SK-N-SH (cell line): ENCODE measurements around the gene INSC. TPM values are rescaled to one million over a fixed set of nuclear protein-coding genes. Genes with fewer than 3 reads are reported as not detected.

ENCODE experiments used
- CTCF ChIA-PET: fragments of 300-600, 350-600 bp; formaldehyde crosslinking; extraction: SDS; loops from one replicate; lab custom pipeline; 2021; lab: Yijun Ruan, JAX
- POLR2A ChIA-PET: fragments of 350-600 bp; sonication (Branson Sonifier 250); formaldehyde crosslinking; extraction: SDS; loops from one replicate; lab custom pipeline; 2020; ENCODE audit warnings: antibody characterized with exemption, inconsistent platforms; lab: Yijun Ruan, JAX
- DNase-seq: peaks from one replicate; pipeline ENCODE4 v3.0.0; 2012
- H2AFZ ChIP-seq: fragments of 200-600 bp; sonication (generic); 2 replicates; pipeline ENCODE4 v1.8.1; 2016; ENCODE audit warnings: antibody characterized with exemption, mild to moderate bottlenecking, low read depth
- H3F3A ChIP-seq: fragments of 200-600 bp; sonication (generic); replicated peaks from 2 replicates; pipeline ENCODE3; 2016; ENCODE audit warnings: antibody characterized with exemption, mild to moderate bottlenecking; ENCODE audit not compliant: insufficient read depth
- H3K27ac ChIP-seq, 2 experiments: fragments of 200-500 bp in 1 of 2; fragments of 200-600 bp in 1 of 2; sonication (Bioruptor generic) in 1 of 2; sonication (generic), shearing (Covaris generic) in 1 of 2; 2 replicates each; pipeline versions ENCODE4 v1.5.1 to v1.6.1; 2014 to 2016; ENCODE audit warnings: low read depth in 2 of 2, inconsistent platforms in 1 of 2, low read length in 1 of 2, mild to moderate bottlenecking in 1 of 2, mixed read lengths in 1 of 2
- H3K27me3 ChIP-seq: fragments of 200-600 bp; sonication (generic), shearing (Covaris generic); 2 replicates; pipeline ENCODE4 v1.6.1; 2016; ENCODE audit warnings: mixed run types; ENCODE audit not compliant: insufficient read depth
- H3K36me3 ChIP-seq, 2 experiments: fragments of 200-500 bp in 1 of 2; fragments of 200-600 bp in 1 of 2; sonication (Bioruptor generic) in 1 of 2; sonication (generic) in 1 of 2; replicated peaks in 1 of 2; 2 replicates each; pipeline versions ENCODE3 to v1.5.1; 2014 to 2016; ENCODE audit warnings: low read length in 1 of 2, mild to moderate bottlenecking in 1 of 2; ENCODE audit not compliant: insufficient read depth in 2 of 2, control insufficient read depth in 1 of 2
- H3K4me1 ChIP-seq, 2 experiments: fragments of 200-500 bp in 1 of 2; fragments of 200-600 bp in 1 of 2; sonication (Bioruptor generic) in 1 of 2; sonication (generic), shearing (Covaris generic) in 1 of 2; 2 replicates each; pipeline versions ENCODE4 v1.5.1 to v1.6.1; 2014 to 2016; ENCODE audit warnings: low read depth in 1 of 2, low read length in 1 of 2, mixed run types in 1 of 2; ENCODE audit not compliant: insufficient read depth in 2 of 2, control insufficient read depth in 1 of 2
- H3K4me2 ChIP-seq: fragments of 200-600 bp; sonication (generic), shearing (Covaris generic); 2 replicates; pipeline ENCODE4 v1.6.1; 2017; ENCODE audit warnings: mixed run types
- H3K4me3 ChIP-seq, 2 experiments: fragments of 200-500 bp in 1 of 2; fragments of 200-600 bp in 1 of 2; sonication (Bioruptor generic) in 1 of 2; sonication (generic), shearing (Covaris generic) in 1 of 2; 2 replicates each; pipeline versions ENCODE4 v1.5.1 to v1.8.1; 2014 to 2016; ENCODE audit warnings: low read depth in 2 of 2, inconsistent platforms in 1 of 2, low read length in 1 of 2, mild to moderate bottlenecking in 1 of 2, mixed read lengths in 1 of 2, moderate library complexity in 1 of 2
- H3K79me2 ChIP-seq: fragments of 200-600 bp; sonication (generic); 2 replicates; pipeline ENCODE4 v1.8.1; 2017; ENCODE audit warnings: mild to moderate bottlenecking; ENCODE audit not compliant: insufficient read depth
- H3K9ac ChIP-seq: fragments of 200-600 bp; sonication (generic); 2 replicates; pipeline ENCODE4 v1.6.1; 2017; ENCODE audit warnings: mixed run types
- H3K9me2 ChIP-seq: fragments of 200-600 bp; sonication (generic); 2 replicates; pipeline ENCODE4 v1.6.1; 2017; ENCODE audit warnings: mixed run types
- H3K9me3 ChIP-seq: fragments of 200-600 bp; sonication (generic); 2 replicates; pipeline ENCODE4 v1.6.1; 2017; ENCODE audit warnings: mixed run types, mild to moderate bottlenecking, moderate library complexity
- H4K20me1 ChIP-seq: fragments of 200-600 bp; sonication (generic); 2 replicates; pipeline ENCODE4 v1.6.1; 2017; ENCODE audit warnings: mild to moderate bottlenecking, mixed run types; ENCODE audit not compliant: insufficient read depth
- EZH2phosphoT487 ChIP-seq: fragments of 200-600 bp; sonication (generic); IDR thresholded peaks from 2 replicates; pipeline ENCODE4 v1.6.1; 2017; ENCODE audit warnings: low read depth, mixed run types, mild to moderate bottlenecking, antibody characterized with exemption, moderate library complexity, borderline replicate concordance
- MXI1 ChIP-seq: IDR thresholded peaks from 2 replicates; pipeline ENCODE4 v1.6.1; 2012; ENCODE audit warnings: mild to moderate bottlenecking, low read depth, low read length, improper control_type of control experiment
- NRF1 ChIP-seq: IDR thresholded peaks from 2 replicates; pipeline ENCODE4 v1.6.1; 2012; ENCODE audit warnings: low read depth, mild to moderate bottlenecking, low read length
- RCOR1 ChIP-seq: fragments of 150-350 bp; IDR thresholded peaks from 2 replicates; pipeline ENCODE4 v1.6.1; 2017; ENCODE audit warnings: antibody characterized with exemption, low read length
- WGBS: methylation state at CpG from one replicate; pipeline ENCODE4 v1.1.6; 2017; ENCODE audit warnings: low lambda C conversion rate; 5-methylcytosine and 5-hydroxymethylcytosine counted together
- polyA plus RNA-seq, 3 experiments: library from polyadenylated mRNA; depleted of rRNA; stranded (reverse); fragments of >200 nt; gene quantifications; 2 replicates each; pipeline ENCODE4 v1.2.3, GENCODE V29; 2012
- TF ChIP-seq, protein P1 (sequence below): fragments of 200-600 bp; sonication (generic); IDR thresholded peaks from 2 replicates; pipeline ENCODE4 v1.6.1; 2017; ENCODE audit warnings: antibody characterized with exemption, mild to moderate bottlenecking, moderate library complexity

The INSC gene
- polyA plus RNA-seq, 1 of the 3 experiments (the other 2 are of a cell fraction): not detected

DNA sequence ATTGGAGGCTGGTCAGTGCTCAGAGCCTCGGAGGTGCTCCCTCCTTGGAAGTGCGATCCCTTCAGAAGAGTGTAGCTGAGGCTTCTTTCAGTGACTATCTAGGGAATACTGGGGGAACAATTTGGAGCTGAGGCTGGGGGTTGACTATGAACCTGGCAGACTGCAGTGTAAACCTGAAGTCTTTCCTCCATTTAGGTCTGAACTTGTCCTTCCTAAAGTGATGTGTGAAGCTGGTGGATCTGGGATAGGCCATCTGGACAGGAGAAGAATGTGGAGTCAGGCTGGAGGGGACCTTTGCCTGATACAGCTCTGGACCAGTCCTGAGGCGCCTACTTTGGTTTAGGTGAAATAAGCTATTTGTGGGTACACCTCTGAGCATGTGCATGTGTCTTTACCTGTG lies 3.5 kb upstream of the INSC start:
- H3K27me3 ChIP-seq: no peaks in the 10 kb centered on the region; the same call in 1 of the 2 replicates
- 38% methylated on average over 3 of the region's 3 CpGs for WGBS
- no peaks in the 10 kb centered on the region for H3K79me2 ChIP-seq
- no peak for DNase-seq
- no peaks in the 10 kb centered on the region for H4K20me1 ChIP-seq
- no peaks in the 10 kb centered on the region for H3K36me3 ChIP-seq
- H3K9me3 ChIP-seq: no peaks in the 10 kb centered on the region
- no peak overlapping the region for H3K9ac ChIP-seq
- H3K4me3 ChIP-seq: no peak overlapping the region
- H2AFZ ChIP-seq: no peak overlapping the region
- no peak overlapping the region for H3K4me2 ChIP-seq
- ChIA-PET CTCF (interaction anchor here (2.0 to 16.9 kb wide), 3 partner anchors 9 to 203 kb away, joined by 8 to 282 read pairs (median 67); no protein-coding TSS in a partner anchor), POLR2A (no interaction called here)
- H3K9me2 ChIP-seq: no peaks in the 10 kb centered on the region
- no peaks in the 10 kb centered on the region for H3F3A ChIP-seq
- TF ChIP-seq, protein P1, sequence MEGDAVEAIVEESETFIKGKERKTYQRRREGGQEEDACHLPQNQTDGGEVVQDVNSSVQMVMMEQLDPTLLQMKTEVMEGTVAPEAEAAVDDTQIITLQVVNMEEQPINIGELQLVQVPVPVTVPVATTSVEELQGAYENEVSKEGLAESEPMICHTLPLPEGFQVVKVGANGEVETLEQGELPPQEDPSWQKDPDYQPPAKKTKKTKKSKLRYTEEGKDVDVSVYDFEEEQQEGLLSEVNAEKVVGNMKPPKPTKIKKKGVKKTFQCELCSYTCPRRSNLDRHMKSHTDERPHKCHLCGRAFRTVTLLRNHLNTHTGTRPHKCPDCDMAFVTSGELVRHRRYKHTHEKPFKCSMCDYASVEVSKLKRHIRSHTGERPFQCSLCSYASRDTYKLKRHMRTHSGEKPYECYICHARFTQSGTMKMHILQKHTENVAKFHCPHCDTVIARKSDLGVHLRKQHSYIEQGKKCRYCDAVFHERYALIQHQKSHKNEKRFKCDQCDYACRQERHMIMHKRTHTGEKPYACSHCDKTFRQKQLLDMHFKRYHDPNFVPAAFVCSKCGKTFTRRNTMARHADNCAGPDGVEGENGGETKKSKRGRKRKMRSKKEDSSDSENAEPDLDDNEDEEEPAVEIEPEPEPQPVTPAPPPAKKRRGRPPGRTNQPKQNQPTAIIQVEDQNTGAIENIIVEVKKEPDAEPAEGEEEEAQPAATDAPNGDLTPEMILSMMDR: no peak
- TF ChIP-seq NRF1 (no peak), RCOR1 (no peak)
- H3K27ac ChIP-seq: no peak overlapping the region
- H3K4me1 ChIP-seq: peaks cover 7 to 12% of the 10 kb centered on the region in 2 experiments; a peak in 2 of 4 replicates

GRCh38 chr11:15112131-15112541 lies 2.6 kb upstream of the INSC start:
- TF ChIP-seq RCOR1: no peak
- Histone ChIP-seq H3K27me3 (no peaks in the 10 kb centered on the region; the same call in 1 of the 2 replicates), H3K79me2 (no peaks in the 10 kb centered on the region), H3K9ac (no peak overlapping the region), H3K9me2 (no peaks in the 10 kb centered on the region), H3F3A (no peaks in the 10 kb centered on the region), H3K4me3 (no peak overlapping the region), H3K9me3 (no peaks in the 10 kb centered on the region), H3K4me2 (no peak overlapping the region), H3K27ac (no peak overlapping the region), H2AFZ (no peak overlapping the region), H4K20me1 (no peaks in the 10 kb centered on the region), H3K36me3 (no peaks in the 10 kb centered on the region), H3K4me1 (peaks cover 6 to 7% of the 10 kb centered on the region in 2 experiments; a peak in 2 of 4 replicates)
- 64% methylated on average over 8 of the region's 8 CpGs for WGBS
- CTCF ChIA-PET: interaction anchor here (6.2 to 16.9 kb wide), 2 partner anchors 10 to 94 kb away, joined by 67 to 282 read pairs; no protein-coding TSS in a partner anchor
- DNase-seq: no peak
- POLR2A ChIA-PET: no interaction called here

DNA sequence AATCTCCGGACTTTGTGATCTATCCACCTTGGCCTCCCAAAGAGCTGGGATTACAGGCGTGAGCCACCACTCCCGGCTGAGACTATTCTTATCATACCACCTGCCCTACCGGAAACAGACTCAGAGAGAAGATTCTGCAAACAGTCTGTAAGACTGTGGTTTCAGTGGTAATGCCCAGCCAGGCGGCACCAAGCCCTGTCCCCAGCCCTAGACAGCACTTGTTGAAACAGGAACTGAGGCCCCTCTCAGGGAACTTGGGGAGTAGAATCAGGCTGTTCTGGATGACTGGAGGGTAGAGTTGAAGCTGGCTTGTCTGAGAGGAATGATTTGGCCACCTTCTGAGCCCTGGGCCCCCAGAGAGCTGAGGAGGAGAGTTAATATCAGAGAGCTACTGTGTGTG lies 1.3 kb upstream of the INSC start:
- ChIA-PET POLR2A (no interaction called here), CTCF (interaction anchor here (0.9 to 6.2 kb wide), 6 partner anchors 11 to 139 kb away, joined by 3 to 67 read pairs (median 4); no protein-coding TSS in a partner anchor)
- Histone ChIP-seq H3K9ac (no peak overlapping the region), H3F3A (no peaks in the 10 kb centered on the region), H3K4me2 (no peak overlapping the region), H3K4me1 (peaks cover 0 to 7% of the 10 kb centered on the region in 2 experiments; a peak in 1 of 4 replicates), H3K36me3 (no peaks in the 10 kb centered on the region), H4K20me1 (no peaks in the 10 kb centered on the region), H3K9me3 (no peaks in the 10 kb centered on the region), H3K27me3 (no peaks in the 10 kb centered on the region; the same call in 1 of the 2 replicates), H3K9me2 (no peaks in the 10 kb centered on the region), H3K27ac (no peak overlapping the region), H2AFZ (no peak overlapping the region; the same call in 1 of the 2 replicates), H3K79me2 (no peaks in the 10 kb centered on the region), H3K4me3 (no peak overlapping the region)
- no peak for TF ChIP-seq EZH2phosphoT487
- TF ChIP-seq MXI1: no peak
- no peak for DNase-seq
- 64% methylated on average over 4 of the region's 5 CpGs for WGBS
